ENCODE results near the gene SERPINA3.

Gene SERPINA3

GRCh38 chr14:94659901-94660300 lies 47.7 kb downstream of the SERPINA3 start:
- no peak for DNase-seq

- no peak for DNase-seq
Observed at GRCh38 chr14:94660306-94660946, 48.2 kb downstream of the SERPINA3 start.

GRCh38 chr14:94663538-94663937 lies 51.3 kb downstream of the SERPINA3 start:
- no peak for DNase-seq

GRCh38 chr14:94663965-94664704 lies 51.9 kb downstream of the SERPINA3 start:
- no peak for DNase-seq

GRCh38 chr14:94665121-94665520 lies 52.9 kb downstream of the SERPINA3 start:
- DNase-seq = no peak

GRCh38 chr14:94665544-94665943 lies 53.4 kb downstream of the SERPINA3 start:
- no peak for DNase-seq

GRCh38 chr14:94670692-94671285 lies 58.6 kb downstream of the SERPINA3 start:
- no peak for DNase-seq

- DNase-seq = no peak
Observed at GRCh38 chr14:94671870-94672444, 59.8 kb downstream of the SERPINA3 start.

- DNase-seq = no peak
Observed at GRCh38 chr14:94673071-94673470, 60.9 kb downstream of the SERPINA3 start.
